Stimulated activated CD4-positive, alpha-beta T cell treated with anti-CD3 and anti-CD28 coated beads, Interleukin-2, amount 100 ng/mL, for 4 hours (primary cell): ENCODE data around the gene KLHL35.
A peak's percentile ranks its signal among the peaks of the same experiment; 100 is the strongest.
"Not testable (repeated sequence)": the region's sequence is repeated elsewhere in the genome, so short reads cannot be mapped to it uniquely, and the experiment has no call there.

Experiments
- DNase-seq: peaks from one replicate; pipeline ENCODE4 v3.0.0-alpha.2; 2020; ENCODE audit warnings: low read depth

Gene KLHL35

DNA sequence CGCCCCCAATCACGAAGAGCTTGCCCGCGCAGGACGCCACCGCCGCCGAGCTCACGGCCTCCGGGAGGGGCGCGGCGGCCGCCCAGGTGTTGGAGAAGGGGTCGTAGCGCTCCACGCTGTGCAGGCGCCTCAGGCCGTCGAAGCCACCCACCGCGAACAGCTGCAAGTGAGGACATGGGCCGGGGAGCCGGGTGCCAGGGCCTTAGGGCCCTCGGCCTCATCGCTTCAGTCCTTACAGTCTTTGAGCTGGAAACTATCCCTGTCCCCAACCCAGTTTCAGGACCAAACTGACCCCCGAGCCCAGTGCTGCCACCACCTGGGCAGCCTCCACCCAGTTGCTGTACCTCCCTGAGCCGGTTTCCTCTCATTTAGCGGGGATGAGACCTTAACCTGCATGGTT is 7.6 kb downstream of the KLHL35 start:
- no peak for DNase-seq

DNA sequence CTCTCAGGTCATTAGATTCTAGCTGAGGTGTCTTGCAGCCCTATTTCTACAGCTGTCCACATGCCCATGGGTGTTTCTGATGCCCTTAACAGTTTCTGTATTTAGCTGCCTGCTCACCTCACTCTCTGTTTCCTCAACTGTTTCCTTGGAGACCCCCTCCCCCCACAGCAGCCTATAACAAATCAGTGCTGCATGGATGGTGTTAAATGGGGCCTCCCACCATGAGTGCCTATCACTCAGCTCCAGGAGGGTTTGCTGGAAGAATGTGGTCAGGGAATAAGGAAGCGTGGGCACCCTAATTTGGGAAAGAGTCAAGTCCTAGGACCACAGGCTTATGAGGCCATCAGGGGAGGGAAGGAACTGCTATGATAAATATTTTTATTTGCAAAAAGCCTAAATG is 8.6 kb downstream of the KLHL35 start:
- DNase-seq = no peak

DNA sequence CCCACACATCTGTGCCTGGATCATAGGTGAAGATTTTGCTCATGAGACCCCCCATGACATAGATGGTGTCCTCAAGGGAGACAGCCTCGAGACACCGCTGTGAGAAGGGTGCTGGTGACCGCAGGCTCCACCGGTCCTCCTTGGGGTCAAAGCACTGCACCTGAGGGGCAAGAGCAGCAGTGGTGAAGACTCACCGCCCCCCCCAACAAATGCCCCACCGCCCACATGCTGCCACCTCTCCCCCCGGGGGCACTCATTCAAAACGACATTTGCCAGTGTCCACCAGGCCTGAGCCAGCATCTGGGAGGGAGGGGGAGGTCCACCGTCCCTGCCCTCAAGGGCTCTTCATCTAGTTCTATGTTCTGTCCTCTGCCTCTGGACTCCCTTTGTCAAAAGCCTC is 9.3 kb downstream of the KLHL35 start:
- DNase-seq = no peak

DNA sequence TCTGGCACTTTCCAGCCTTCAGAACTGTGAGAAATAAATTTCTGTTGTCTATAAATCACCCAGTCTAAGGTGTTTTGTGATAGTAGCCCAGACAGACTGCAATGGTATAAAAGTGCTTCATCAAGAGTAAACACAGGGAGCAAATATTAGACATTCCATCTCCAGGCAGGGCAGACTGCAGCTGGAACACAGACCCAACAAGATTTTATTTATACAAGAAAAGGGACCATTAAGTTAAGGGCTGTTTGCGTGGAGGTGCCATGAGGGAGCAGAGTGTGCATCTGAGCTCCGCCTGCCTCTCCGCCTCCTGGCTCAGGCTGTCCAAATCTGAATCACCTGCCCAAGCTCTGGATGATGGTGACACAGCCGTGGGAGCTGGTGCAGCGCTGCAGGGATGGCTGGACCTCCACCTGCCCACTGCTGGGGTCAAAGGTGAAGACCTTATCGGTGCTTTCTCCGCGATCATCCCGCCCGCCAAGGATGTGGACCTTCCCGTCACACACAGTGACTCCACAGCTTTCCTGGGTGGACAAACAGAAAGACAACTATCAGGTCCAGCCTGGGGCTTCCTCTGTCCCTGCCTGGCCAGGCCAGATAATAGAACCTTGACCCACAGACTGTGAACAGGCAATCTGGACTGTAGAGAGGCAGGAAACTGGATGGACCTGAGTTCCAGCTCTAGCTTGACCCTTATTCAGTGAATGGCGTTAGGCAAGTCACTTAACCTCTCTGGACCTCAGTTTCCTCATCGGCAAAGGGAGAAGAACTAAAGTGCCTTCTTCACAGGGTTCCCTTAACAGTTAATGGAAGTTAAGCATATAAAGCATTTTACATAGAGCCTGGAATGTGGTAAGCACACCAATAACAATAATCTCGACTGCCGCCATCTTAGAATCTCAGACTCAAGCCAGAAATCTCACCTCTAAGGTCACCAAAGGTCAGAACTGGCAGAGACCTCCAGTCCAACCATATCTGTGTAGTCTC is 10.5 kb downstream of the KLHL35 start:
- DNase-seq = no peak

DNA sequence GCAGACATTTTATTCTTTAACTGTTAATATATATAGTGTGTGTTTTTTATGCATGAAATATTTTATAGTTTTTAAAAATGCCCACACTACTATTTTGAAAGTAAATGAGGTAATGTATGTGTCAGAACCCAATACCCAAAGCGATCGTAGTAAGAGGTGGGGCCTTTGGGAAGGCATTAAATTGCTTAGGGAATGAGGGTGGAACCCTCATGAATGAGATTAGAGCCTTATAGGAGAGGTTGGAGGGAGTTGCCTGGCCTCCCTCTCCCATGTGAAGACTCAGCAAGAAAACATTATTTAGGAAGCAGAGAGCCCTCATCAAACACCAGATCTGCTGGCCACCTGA is 11.1 kb downstream of the KLHL35 start:
- DNase-seq = no peak

DNA sequence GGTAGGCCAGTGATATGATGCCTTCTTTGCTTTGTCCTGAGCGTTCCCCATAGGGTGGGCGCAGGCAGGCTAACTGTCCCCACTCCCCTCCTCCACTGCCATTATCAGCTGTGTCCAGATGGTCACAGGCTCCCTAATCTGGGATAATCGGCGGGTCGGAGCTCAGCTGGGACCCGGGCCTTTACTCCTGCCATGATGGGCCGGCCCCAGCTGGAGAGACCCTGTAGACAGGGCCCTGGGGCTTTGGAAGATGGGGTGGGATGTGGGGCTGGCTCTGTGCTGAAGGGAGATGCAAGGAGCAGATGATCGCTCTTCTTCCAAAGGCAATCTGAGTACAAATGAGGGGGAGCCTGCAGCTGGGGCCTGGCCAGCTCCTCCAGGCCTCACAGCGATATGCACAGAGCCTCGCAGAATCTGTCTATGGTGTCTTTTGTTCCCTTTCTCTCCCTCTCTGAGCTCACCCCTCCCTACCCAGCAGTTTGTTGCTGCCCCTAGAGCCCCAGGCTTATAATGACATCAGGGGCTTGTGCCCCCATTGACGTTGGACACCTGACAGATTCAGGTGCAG is 11.9 kb downstream of the KLHL35 start:
- DNase-seq = no peak

DNA sequence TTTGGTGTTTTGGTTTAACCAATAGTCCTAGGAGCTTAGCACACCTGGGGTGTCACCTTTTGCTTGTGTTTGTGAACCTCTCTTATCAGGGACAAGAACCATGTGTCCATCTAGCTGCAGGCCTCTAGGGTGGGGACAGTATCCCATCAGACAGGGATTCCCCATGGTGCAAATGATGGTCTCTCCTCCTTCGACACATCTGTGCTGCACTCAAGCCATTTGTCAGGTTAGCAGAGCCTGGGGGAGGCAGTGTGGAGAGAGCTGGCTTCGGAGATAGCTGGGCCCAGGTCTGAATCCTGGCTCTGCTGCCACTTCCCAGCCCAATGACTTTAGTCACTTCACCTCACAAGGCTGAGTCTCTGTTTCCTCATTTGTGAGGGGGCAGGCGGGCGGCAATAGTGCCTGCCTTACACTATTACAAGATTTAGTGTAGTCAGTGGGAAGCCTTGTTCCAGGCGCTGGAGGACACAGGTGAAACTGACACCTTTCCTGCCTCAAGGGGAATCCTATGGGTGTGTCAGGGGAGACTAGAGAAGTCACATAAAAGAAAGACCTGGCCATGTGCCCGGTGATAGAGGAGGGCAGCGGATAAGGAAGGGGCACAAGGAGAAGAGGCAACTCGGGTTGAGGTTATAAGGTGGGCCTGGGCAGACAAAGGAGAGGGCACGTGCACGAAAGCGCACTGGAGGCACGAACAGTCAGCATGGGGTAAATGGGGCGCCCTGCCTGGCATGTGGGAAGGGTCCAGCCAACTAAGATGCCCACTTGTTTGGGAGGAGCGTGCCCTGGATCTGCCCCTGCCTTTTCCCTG is 12.6 kb downstream of the KLHL35 start:
- no peak for DNase-seq

DNA sequence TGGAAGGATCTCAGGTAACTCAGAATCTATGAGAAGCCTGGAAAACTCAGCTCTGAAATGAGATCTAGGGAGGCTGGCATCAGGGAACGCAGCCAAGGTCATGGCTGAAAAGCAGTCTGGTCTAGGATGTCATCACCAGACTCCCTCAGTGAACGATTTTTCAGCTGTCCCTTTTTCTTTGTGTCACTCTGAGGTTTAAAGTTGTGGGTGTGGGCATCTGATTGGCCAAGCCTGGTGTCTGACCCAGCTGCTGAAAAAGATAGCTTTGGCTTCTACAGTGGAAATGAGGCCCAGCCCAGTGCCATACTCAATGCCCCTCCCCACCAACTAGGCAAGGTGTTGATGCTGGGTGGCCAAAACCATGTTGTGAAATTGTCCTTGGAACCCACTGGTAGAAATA is 19.1 kb downstream of the KLHL35 start:
- no peak for DNase-seq

DNA sequence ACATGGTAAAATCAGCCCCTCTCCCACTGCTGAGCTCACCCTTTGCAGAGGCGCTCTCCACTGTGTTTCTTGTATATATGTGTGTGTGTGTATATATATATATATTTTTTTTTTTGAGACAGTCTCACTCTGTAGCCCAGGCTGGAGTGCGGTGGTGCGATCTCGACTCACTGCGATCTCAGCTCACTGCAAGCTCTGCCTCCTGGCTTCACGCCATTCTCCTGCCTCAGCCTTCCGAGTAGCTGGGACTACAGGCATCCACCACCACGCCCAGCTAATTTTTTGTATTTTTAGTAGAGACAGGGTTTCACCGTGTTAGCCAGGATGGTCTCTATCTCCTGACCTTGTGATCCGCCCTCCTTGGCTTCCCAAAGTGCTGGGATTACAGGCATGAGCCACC is 19.9 kb downstream of the KLHL35 start:
- DNase-seq = not testable (repeated sequence)

DNA sequence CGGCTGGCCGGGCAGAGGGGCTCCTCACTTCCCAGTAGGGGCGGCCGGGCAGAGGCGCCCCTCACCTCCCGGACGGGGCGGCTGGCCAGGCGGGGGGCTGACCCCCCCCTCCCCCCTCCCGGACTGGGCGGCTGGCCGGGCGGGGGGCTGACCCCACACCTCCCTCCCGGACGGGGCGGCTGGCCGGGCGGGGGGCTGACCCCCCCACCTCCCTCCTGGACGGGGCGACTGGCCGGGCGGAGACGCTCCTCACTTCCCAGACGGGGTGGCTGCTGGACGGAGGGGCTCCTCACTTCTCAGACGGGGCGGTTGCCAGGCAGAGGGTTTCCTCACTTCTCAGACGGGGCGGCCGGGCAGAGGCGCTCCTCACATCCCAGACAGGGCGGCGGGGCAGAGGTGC is 23.0 kb downstream of the KLHL35 start:
- not testable (repeated sequence) for DNase-seq

DNA sequence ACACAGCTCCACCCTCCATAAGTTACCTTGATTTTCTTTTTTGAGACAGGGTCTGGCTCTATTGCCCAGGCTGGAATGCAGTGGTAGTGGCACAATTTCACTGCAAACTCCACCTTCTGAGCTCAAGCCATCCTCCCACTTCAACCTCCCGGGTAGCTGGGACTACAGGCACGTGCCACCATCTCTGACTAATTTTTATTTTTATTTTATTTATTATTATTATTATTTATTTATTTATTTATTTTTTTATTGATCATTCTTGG is 24.1 kb downstream of the KLHL35 start:
- DNase-seq = no peak

DNA sequence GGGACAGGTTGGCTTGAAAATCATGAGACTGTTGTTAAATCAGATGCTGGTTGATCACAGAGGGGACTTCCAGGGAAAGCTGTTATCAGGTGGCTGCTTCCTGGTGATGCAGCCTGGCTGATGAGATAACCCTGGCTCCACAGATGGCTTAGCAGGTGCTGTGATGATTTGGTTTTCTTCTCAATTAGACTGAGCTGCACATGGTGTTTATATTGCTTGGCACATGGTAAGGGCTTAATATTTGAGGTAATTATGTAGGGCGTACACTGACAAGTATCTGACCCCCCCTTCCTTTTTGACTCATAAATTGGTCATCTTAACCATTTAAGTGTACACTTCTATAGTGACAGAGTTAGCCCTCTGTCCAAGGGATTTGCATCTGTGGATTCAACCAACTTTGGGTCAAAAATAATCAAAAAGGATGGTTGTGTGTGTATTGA is 26.6 kb downstream of the KLHL35 start:
- no peak for DNase-seq

DNA sequence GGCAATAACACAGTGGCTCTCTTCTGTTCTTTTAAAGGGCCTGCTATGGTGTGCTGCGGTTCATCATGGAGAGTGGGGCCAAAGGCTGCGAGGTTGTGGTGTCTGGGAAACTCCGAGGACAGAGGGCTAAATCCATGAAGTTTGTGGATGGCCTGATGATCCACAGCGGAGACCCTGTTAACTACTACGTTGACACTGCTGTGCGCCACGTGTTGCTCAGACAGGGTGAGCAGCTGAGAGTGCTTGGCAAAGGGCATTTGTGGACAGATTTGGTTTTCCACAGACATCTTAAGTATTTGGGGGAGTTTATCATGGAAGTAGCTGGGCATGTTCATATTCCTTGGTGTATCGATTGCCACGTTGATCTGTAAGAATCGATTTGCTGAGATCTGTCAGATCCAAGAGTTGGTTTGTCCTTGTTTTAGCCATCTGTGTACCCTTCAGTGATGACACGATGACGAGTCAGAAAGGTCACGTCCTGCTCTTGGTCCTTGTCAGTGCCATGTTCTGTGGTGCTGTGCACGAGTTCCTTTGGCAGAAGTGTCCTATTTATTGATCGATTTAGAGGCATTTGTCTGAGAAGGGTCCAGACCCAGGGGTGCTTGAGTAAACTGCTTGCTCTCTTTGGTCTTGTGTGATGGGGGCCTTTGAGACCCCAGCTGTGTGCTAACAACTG is 28.9 kb downstream of the KLHL35 start:
- no peak for DNase-seq

DNA sequence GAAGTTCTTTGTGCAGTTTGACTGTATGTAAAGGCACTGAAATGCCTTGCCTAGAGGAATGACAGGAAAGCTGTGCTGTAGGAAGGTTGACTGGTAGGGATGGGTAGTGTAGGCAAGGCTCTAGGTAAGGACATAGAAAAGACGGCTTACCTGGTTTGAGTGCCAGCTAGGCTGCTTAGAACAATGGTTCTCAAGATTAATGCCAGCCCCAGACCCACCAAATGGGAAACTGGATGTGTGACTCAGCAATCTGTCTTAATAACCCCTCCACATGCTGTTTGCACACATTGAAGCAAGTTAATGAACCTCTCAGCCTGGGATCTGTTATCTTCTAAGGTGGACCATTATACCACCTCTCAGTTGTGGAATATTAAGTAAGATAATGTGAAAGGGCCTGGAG is 30.0 kb downstream of the KLHL35 start:
- DNase-seq = no peak

DNA sequence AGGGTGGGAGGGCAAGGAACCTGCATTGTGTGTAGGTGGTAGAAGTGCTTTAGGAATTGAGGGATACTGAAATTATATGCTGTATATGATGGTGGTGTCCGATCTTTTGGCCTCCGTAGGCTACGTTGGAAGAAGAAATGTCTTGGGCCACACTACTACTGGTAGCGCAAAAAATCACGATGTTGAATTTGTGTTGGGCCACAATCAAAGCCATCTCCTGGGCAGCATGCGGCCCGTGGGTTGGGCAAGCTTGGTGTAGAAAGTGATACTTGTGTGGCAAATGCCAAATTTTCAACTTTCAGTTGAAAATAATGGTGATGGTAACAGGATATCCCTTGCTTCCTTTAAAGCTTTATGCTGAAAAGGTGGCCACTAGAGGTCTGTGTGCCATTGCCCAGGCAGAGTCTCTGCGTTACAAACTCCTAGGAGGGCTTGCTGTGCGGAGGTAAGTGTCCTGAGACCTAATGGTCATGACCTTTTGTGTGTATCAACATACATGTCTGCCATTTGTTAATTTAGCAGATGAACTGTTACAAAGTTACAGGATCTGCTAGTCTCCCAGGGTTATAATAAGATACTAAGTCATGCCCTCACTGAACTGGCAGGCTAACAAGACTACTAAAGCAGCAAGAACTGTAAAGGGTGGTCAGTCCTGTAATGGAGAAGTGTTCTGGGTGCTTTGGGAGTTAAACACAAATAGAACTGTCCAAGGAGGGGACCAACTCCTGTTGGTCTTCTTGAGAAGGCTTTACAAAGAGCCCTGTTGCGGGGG is 30.8 kb downstream of the KLHL35 start:
- DNase-seq = no peak

DNA sequence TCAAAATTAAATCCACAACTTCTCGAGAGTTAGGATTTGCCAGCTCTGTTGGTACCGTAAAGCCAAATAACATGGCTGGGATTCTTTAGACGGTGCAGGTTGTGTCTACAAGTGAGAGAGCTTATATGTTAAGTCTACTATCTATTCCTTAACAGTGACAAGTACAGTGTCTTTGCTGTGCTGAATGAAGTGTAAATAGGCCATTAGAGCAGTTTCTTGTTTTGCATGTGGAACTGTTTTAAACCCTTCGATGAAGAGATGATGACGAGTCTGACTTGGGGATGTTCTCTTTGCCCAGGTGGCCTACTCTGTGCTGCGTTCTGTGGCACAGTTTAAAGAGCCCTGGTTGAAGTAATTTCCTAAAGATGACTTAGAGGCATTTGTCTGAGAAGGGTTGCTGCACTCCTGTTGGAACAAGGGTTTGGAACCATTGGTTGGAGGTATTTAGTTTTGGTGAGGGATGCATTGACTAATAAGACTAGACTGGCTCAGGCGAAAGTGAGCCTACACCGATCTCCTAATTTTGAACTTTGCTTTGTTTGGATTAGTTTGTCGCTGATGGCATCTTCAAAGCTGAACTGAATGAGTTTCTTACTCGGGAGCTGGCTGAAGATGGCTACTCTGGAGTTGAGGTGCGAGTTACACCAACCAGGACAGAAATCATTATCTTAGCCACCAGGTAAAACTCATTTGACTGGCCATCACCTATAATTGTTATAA is 32.7 kb downstream of the KLHL35 start:
- DNase-seq = no peak

DNA sequence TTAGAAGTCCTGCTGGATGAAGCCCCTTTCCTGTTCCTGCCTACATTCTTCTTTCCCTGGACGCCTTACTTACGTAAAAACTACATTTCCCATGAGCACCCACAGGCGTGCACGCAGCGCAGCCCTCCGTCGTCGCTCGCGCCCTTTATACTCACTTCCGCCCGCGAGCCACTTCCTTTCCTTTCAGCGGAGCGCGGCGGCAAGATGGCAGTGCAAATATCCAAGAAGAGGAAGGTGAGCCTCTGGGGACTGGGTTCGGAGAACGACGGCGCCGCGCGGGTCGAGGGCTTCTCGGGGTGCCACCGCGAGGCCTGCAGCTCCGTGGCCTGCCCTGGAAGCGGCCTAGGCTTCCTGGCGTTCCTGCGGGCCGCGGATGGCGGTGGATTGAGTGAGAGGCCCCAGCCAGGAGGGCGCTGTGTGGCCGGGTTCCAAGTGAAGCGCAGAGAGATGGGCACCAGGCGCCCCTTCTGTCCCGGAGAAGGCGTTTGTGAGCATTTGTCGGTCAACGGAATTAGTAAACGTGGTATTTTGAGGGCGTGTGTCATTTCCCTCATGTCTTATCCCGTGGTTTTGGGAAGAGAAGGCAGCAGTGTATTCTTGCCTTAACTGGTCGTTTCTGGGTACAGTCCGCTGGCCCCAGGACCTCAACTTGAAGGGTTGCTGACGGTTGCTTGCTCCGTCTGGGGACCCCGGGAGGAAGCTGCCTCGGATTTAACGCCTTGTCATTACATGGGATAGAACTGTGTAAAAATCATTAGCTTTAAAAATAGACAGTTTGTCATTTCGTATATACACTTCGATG is 33.5 kb downstream of the KLHL35 start, which contains the start of gene RPS3:
Gene RPS3 (plus strand): TSS at position 175 of the 802 bp plus-strand sequence. CDS start 30 bp downstream, at position 205.
- peak; percentile 80 for DNase-seq

DNA sequence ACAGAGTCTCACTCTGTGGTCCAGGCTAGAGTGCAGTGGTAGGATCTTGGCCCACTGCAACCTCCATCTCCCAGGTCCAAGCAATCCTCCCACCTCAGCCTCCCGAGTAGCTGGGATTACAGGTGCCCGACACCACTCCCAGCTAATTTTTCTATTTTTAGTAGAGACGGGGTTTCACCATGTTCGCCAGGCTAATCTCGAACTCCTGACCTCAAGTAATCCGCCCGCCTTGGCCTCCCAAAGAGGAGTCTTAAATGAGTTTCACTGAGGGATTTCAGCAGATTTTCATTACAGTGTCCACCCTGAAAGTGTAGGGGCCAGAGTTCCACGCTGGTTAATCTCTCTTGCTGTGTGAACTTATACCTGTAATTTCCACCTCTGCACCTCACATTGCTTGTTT is 34.1 kb downstream of the KLHL35 start:
- no peak for DNase-seq

DNA sequence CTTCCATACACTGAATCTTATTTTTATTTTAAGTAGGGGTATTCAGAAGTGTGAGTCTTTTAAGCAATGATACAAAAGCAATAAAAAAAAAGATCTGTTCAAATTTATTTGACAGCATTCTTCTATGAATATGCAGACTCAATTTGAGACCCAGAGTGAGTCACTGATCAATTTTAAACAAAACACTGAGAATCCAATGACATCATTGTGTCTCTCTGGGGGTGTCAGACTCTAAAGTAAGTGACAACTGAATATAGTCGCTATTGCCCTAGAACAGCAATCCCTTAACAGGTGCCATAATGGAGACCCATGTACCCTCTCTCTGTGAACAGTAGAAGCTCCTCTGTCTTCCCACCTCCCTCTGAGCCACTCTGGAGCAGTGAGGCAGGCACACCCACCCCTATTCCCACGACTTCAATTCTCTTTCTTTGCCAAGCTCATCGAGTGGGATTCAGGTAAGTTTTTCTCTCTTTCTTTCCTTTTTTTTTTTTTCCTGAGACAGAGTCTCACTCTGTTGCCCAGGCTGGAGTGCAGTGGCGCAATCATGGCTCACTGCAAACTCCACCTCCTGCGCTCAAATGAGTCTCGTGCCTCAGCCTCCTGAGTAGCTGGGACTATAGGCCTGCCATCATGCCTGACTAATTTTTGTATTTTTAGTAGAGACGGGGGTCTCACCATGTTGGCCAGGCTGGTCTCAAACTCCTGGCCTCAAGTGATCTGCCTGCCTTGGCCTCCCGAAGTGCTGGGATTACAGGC is 38.7 kb downstream of the KLHL35 start:
- DNase-seq = no peak
